ENCODE data around the gene KRTAP10-4. TPM values are rescaled to one million over a fixed set of nuclear protein-coding genes. Genes with fewer than 3 reads are reported as not detected.

Gene KRTAP10-4
- total RNA-seq, 1 donor from 2014 or later = not detected

- DNase-seq (ENCODE audit: low spot score) = peak; percentile 83
- no peak overlapping the region for H3K27ac Mint-ChIP-seq (ENCODE audit: unreplicated experiment)
- peaks cover 27% of the 10 kb centered on the region for H3K27me3 Mint-ChIP-seq (ENCODE audit: low read depth)
- no peak for TF ChIP-seq CTCF (IDR thresholded peaks at IDR 0.05)
- peaks cover 2% of the 10 kb centered on the region for H3K36me3 Mint-ChIP-seq (ENCODE audit: low read depth)
- peaks cover 6% of the 10 kb centered on the region for H3K4me1 Mint-ChIP-seq (ENCODE audit: low read depth)
- peaks cover 15% of the 10 kb centered on the region for H3K9me3 Mint-ChIP-seq (ENCODE audit: low read depth)
- no peak overlapping the region for H3K4me3 Mint-ChIP-seq (ENCODE audit: unreplicated experiment)
These were observed 3.5 kb upstream of the KRTAP10-4 start for GRCh38 chr21:44569861-44570517.

DNA sequence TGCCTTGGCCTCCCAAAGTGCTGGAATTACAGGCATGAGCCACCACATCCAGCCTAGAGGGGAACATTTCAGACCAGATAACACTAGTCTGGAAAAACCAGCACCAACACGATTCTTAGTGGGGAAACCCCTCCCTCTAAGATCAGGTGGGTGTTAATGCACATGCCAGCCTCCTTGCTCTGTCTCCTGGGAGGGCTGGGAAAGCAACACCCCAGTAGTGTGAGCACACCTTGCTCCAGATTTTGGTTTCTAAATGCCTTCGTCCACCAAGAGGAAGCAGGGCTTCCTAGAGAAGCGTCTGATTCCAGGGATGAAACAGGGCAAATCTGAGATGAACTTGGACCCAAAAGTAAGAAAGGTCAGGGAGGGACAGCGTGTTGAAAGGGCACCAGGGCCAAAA, 2.2 kb upstream of the KRTAP10-4 start:
- H3K9me3 Mint-ChIP-seq (ENCODE audit: low read depth) = peaks cover 15% of the 10 kb centered on the region
- no peak for TF ChIP-seq CTCF (IDR thresholded peaks at IDR 0.05)
- H3K27me3 Mint-ChIP-seq (ENCODE audit: low read depth) = peaks cover 27% of the 10 kb centered on the region
- H3K27ac Mint-ChIP-seq (ENCODE audit: unreplicated experiment) = no peak overlapping the region
- no peak for DNase-seq (ENCODE audit: low spot score)
- H3K36me3 Mint-ChIP-seq (ENCODE audit: low read depth) = peaks cover 2% of the 10 kb centered on the region
- H3K4me1 Mint-ChIP-seq (ENCODE audit: low read depth) = peaks cover 6% of the 10 kb centered on the region
- no peak overlapping the region for H3K4me3 Mint-ChIP-seq (ENCODE audit: unreplicated experiment)

DNA sequence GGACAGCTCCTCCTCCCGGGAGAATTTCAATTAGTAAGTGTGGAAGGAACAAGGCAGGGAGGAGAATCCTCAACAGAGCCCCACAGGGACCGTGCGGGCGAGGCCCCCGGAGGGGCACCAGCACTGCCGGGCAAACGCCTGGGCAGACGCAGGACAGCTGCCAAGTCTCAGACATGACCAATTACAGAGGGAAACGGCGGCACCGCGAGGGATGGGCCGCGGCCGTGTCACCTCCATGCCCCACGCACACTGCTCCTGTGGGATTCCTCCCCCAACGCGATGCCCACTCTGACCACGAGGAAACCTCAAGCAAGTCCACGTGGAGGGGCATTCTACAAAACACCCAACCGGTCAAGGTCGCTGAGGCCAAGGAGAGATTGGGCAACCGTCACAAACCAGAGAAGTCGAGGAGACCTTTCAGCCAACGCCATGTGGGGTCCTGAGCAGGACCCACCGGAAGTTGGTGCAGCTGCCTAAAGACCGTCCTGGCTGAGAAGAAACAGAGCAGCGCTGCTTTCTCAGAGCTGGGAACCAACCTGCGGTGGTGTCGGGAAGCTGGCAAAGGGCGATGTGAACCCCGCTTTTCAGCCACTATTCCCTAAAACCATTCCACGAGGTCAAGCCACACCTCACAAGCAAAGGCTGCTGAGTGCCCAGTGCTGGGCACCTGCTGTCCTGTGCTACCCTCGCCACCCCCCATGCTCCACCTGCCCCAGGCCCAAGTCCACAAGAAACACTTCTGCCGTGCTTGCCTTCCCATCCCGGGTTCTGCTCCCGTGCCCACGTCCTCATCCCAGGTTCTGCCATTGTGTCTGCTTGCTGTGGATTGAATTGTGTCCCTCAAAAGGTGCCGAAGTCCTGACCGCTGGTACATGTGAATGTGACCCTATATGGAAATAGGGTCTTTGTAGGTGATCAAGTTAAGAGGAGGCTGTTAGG, 1.4 kb upstream of the KRTAP10-4 start:
- TF ChIP-seq CTCF (IDR thresholded peaks at IDR 0.05) = no peak
- DNase-seq (ENCODE audit: low spot score) = peak; percentile 77
- peaks cover 21% of the 10 kb centered on the region for H3K9me3 Mint-ChIP-seq (ENCODE audit: low read depth)
- peaks cover 4% of the 10 kb centered on the region for H3K36me3 Mint-ChIP-seq (ENCODE audit: low read depth)
- H3K27ac Mint-ChIP-seq (ENCODE audit: unreplicated experiment) = no peak overlapping the region
- peaks cover 24% of the 10 kb centered on the region for H3K27me3 Mint-ChIP-seq (ENCODE audit: low read depth)
- H3K4me1 Mint-ChIP-seq (ENCODE audit: low read depth) = peaks cover 6% of the 10 kb centered on the region
- no peak overlapping the region for H3K4me3 Mint-ChIP-seq (ENCODE audit: unreplicated experiment)

DNA sequence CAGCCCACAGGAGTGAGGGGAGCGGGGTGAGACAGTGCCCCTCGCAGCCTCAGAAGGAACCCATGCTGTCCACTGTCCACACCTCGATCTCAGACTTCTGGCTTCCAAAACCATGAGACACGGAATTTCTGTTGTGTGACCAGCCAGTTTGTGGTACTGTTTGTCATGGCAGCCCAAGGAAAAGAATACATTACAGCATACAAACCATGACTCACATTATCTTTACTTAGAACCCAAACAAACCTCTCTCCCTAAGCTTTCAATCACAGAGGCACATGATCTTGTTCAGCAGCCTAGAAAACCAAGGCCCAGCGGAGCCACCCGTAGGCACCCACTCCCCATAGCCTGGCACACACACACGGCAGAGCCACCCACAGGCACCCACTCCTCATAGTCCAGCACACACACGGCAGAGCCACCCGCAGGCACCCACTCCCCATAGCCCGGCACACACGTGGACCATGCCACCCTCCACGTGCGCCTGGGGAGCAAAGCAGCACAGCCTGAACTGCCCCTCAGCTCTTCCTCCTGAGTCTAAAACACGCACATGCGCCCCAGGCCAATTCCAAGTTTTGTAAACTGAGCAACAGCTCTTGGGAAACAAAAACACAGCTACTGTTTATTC, 458 bp upstream of the KRTAP10-4 start:
- H3K4me3 Mint-ChIP-seq (ENCODE audit: unreplicated experiment) = no peak overlapping the region
- TF ChIP-seq CTCF (IDR thresholded peaks at IDR 0.05) = no peak
- H3K9me3 Mint-ChIP-seq (ENCODE audit: low read depth) = peaks cover 31% of the 10 kb centered on the region
- peak; percentile 47 for DNase-seq (ENCODE audit: low spot score)
- peaks cover 6% of the 10 kb centered on the region for H3K4me1 Mint-ChIP-seq (ENCODE audit: low read depth)
- peaks cover 17% of the 10 kb centered on the region for H3K27me3 Mint-ChIP-seq (ENCODE audit: low read depth)
- peaks cover 6% of the 10 kb centered on the region for H3K36me3 Mint-ChIP-seq (ENCODE audit: low read depth)
- peak overlapping the region; percentile 55 for H3K27ac Mint-ChIP-seq (ENCODE audit: unreplicated experiment)

Measured in chondrocyte (in vitro differentiated cells).